Central memory CD4-positive, alpha-beta T cell (primary cell): ENCODE results near the gene SLC27A5.

Experiments
- DNase-seq: peaks from one replicate; pipeline ENCODE4 v3.0.0; 2022
- total RNA-seq, 3 experiments: gene quantifications; one replicate each; lab custom pipeline; 2026; lab: John Stamatoyannopoulos, UW

Gene SLC27A5, protein sequence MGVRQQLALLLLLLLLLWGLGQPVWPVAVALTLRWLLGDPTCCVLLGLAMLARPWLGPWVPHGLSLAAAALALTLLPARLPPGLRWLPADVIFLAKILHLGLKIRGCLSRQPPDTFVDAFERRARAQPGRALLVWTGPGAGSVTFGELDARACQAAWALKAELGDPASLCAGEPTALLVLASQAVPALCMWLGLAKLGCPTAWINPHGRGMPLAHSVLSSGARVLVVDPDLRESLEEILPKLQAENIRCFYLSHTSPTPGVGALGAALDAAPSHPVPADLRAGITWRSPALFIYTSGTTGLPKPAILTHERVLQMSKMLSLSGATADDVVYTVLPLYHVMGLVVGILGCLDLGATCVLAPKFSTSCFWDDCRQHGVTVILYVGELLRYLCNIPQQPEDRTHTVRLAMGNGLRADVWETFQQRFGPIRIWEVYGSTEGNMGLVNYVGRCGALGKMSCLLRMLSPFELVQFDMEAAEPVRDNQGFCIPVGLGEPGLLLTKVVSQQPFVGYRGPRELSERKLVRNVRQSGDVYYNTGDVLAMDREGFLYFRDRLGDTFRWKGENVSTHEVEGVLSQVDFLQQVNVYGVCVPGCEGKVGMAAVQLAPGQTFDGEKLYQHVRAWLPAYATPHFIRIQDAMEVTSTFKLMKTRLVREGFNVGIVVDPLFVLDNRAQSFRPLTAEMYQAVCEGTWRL
- total RNA-seq, result 6.4 to 9.0 (median 6.5) reads per million in 3 experiments

- no peak for DNase-seq
Observed at GRCh38 chr19:58511353-58512208, at the start of gene SLC27A5. SLC27A5 (minus strand) TSS chr19:58511992; CDS start chr19:58511955, 37 bp downstream.

DNA sequence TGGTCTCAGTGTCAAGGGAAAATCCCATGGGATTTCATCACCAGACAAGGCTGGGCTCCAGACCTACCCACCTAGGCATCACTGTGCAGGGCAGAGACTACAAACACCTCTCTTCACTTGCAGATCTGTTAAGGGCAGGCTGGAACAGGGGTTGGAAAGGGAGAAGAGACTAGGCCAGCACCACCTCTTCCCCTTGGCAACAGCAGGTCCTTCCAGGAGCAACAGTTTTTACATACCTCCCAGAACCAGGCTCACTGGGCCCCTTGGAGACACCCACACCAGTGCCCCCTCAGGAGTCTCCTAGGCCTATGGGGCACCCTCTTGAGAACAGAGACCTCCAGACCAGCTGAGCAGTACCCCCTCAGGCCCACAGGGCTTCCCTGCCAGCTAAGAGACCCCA is 49.1 kb upstream of the SLC27A5 start:
- DNase-seq, result no peak

- DNase-seq, result no peak
Observed at GRCh38 chr19:58560007-58560887, 48.5 kb upstream of the SLC27A5 start.

GRCh38 chr19:58559275-58560006 is 47.6 kb upstream of the SLC27A5 start:
- no peak for DNase-seq

- DNase-seq, result peak; percentile 100
Observed at GRCh38 chr19:58558623-58559274, 47.0 kb upstream of the SLC27A5 start.

- peak; percentile 66 for DNase-seq
Observed at GRCh38 chr19:58558066-58558622, 46.4 kb upstream of the SLC27A5 start, which contains the start of gene UBE2M. UBE2M (minus strand) TSS chr19:58558611; CDS start chr19:58558381, 230 bp downstream.

GRCh38 chr19:58557221-58558065 is 45.7 kb upstream of the SLC27A5 start:
- DNase-seq, result no peak

DNA sequence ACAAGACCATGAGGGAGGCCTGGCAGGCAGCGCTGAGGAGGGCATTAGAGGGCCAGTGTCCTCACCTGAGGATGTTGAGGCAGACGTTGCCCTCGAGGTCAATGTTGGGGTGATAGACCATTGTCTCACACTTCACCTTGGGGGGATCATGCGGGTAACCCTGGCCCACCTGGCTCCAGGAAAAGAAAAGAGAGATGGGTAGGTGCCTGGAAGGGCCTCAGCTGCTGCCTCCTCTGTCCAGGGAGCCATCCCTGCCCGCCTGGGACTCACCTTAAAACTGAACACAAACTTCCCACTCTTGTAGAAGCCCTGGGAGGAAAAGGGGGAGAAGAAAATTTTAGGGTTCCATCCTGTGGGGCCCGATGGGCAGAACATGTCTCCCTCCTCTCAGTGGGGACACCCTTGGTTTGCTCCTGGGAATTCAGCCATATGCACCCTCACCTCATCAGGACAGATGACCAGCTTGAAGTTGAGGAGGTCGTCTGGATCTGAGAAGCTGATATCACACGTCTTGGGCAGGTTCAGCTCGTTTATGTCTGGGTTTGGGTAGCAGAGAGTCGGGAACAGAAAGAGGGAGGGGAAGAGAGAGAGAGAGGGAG is 44.9 kb upstream of the SLC27A5 start:
- no peak for DNase-seq

DNA sequence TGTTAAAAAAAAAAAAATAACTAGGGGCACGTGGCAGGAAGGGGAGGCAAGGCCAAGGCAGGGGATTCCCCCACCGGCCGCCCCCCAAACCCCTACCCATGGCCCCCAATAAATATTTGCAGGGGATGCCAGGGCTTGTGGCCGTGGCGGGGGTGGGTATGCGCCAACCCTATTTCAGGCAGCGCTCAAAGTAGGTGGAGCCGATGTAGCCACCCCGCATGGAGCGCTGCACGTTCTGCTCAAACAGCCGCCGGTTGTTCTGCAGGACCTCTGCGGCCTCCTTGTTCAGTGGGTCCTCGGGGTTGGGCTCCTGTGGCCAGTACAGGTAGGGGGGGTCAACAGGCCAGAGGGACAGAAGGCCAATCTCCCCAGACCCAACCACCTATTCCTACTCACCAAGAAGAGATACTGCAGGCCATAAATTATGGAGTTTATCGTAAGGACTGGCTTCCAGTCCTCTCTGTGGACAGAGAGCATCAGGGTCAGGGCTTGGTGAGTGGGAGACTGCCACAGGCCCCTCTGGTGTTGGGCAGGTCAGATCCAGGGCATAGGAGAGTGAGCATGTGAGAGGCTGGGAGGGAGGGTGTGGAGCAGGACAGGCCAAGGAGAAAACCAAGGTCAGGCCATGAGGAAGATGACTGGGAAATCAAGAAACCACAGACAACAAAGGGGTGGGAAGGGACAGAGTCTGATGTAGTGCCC is 44.3 kb upstream of the SLC27A5 start:
- DNase-seq, result no peak

DNA sequence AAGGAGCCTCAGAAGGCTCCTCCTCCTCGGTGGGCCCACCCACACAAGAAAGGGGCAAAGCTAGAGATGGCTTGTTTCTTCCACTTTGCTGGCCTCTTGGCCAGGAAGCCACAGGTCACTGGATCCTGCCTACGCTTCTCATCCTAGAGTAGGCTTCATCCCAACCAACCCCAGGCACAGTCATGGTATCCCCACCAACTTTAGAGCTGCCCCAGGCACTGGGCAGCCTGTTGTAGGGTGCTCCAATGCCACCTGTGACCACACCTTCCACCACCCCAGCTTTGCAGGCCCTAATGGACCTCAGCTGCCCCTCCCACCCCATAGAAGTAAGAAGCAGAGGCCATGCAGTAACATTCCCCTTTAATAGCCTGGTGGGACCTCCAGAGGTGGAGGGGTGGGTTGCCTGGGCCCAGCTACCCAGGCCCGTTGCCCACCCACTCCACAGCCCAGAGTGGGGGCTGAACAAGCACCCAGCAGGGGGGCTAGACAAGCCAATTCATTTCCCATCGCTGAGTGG is 43.6 kb upstream of the SLC27A5 start:
- no peak for DNase-seq

- peak; percentile 95 for DNase-seq
Observed at GRCh38 chr19:58554494-58555368, 42.9 kb upstream of the SLC27A5 start, which contains the start of gene CHMP2A. CHMP2A (minus strand) TSS chr19:58555105; CDS start chr19:58554212, 893 bp downstream.

DNA sequence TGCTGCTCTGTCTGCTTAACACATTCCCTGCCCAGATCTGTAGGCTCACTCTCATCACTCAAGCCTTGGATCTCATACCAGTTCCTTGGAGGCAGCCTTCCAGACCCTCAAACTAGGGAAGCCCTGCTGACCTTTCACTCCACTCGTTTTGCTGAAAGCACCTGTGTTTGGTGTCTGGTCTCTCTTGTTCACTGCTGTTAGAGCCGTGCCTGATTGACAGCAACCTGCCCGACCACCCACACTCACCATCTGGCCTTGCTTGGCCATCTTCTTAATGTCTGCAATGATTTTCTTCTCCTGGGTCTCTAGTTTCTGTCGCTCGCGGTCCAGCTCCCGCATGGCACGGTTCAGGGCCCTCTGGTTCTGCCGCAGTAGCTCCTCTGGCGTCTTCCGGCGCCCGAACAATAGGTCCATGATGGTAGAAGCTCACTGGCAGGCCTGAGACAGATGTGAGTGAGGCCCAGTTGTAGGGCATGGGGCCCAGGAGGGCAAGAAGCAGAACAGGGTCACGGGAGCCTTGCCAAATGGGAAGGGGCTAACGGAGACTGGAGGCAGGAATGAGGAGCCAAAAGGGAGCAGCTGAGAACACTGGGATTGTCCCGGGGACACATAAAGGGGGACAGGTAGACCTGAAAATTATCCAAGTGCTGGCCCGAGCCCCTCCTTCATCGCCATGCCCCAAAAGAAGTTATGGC is 42.2 kb upstream of the SLC27A5 start:
- no peak for DNase-seq

GRCh38 chr19:58552655-58553054 is 40.9 kb upstream of the SLC27A5 start:
- no peak for DNase-seq

- DNase-seq, result no peak
Observed at GRCh38 chr19:58551577-58552471, 40.0 kb upstream of the SLC27A5 start.

- DNase-seq, result no peak
Observed at GRCh38 chr19:58551123-58551497, 39.3 kb upstream of the SLC27A5 start.
